H1 (cell line): ENCODE results near the gene KLK8. TPM values are rescaled to one million over a fixed set of nuclear protein-coding genes. Genes with fewer than 3 reads are reported as not detected.
A peak's percentile ranks its signal among the peaks of the same experiment; 100 is the strongest.

Experiments used
- CTCF ChIA-PET: fragments of 300-600 bp; sonication (Branson Sonifier 250); formaldehyde crosslinking; loops from one replicate; lab custom pipeline; 2021; ENCODE audit not compliant: partially characterized antibody; lab: Charles Lee
- POLR2A ChIA-PET: fragments of 300-600 bp; sonication (Branson Sonifier 250); formaldehyde crosslinking; loops from one replicate; lab custom pipeline; 2021; ENCODE audit warnings: inconsistent platforms; ENCODE audit not compliant: partially characterized antibody; lab: Charles Lee
- DNase-seq, 2 experiments: peaks; one replicate each; pipeline versions ENCODE4 v3.0.0 to v3.0.0-alpha.2; 2010 to 2022; ENCODE audit warnings: low spot score in 2 of 2, low read depth in 1 of 2, mixed read lengths in 1 of 2
- FAIRE-seq: peaks from 2 replicates; lab custom pipeline; 2011; peaks lifted over from hg19 to GRCh38; lab: Jason Lieb, UNC
- H2AFZ ChIP-seq: 2 replicates; pipeline ENCODE4 v1.8.1; 2012; ENCODE audit warnings: low read length, inconsistent platforms
- H2AK5ac ChIP-seq: 2 replicates; pipeline ENCODE4 v1.6.1; 2013; ENCODE audit warnings: low read depth, low read length
- H2BK120ac ChIP-seq: replicated peaks from 2 replicates; pipeline ENCODE3; 2013; ENCODE audit warnings: low read depth, low read length, inconsistent platforms
- H2BK12ac ChIP-seq: 2 replicates; pipeline ENCODE4 v1.6.1; 2013; ENCODE audit warnings: low read depth, low read length
- H2BK15ac ChIP-seq: 2 replicates; pipeline ENCODE4 v1.6.1; 2013; ENCODE audit warnings: low read length
- H2BK20ac ChIP-seq: 2 replicates; pipeline ENCODE4 v1.6.1; 2013; ENCODE audit warnings: low read length
- H2BK5ac ChIP-seq: 2 replicates; pipeline ENCODE4 v1.6.1; 2013; ENCODE audit warnings: low read depth, low read length
- H3K14ac ChIP-seq: 2 replicates; pipeline ENCODE4 v1.6.1; 2013; ENCODE audit warnings: inconsistent platforms; ENCODE audit not compliant: insufficient read length
- H3K18ac ChIP-seq: 2 replicates; pipeline ENCODE4 v1.6.1; 2013; ENCODE audit warnings: low read length; ENCODE audit errors: extremely low read depth
- H3K23ac ChIP-seq: 2 replicates; pipeline ENCODE4 v1.6.1; 2013; ENCODE audit warnings: inconsistent platforms; ENCODE audit not compliant: insufficient read length
- H3K23me2 ChIP-seq: 2 replicates; pipeline ENCODE4 v1.6.1; 2013; ENCODE audit warnings: low read depth, low read length
- H3K27ac ChIP-seq: 2 replicates; pipeline ENCODE4 v1.6.1; 2011; ENCODE audit warnings: low read depth, low read length, inconsistent platforms
- H3K27me3 ChIP-seq, 4 experiments: replicated peaks in 1 of 4; 1 replicate in 1 of 4; 2 replicates in 3 of 4; pipeline versions ENCODE4 v1.6.1 to v1.8.1; 2011 to 2013; ENCODE audit warnings: low read length in 3 of 4, mild to moderate bottlenecking in 3 of 4, inconsistent platforms in 2 of 4, mixed read lengths in 2 of 4, moderate library complexity in 1 of 4; ENCODE audit not compliant: control insufficient read depth in 3 of 4, insufficient read depth in 3 of 4; ENCODE audit errors: extremely low read depth in 1 of 4
- H3K36me3 ChIP-seq, 4 experiments: 2 replicates each; pipeline versions ENCODE4 v1.6.1 to v1.8.1; 2011 to 2013; ENCODE audit warnings: mild to moderate bottlenecking in 4 of 4, low read length in 3 of 4, moderate library complexity in 2 of 4, control low read depth in 1 of 4, inconsistent platforms in 1 of 4; ENCODE audit not compliant: insufficient read depth in 4 of 4, control insufficient read depth in 2 of 4
- H3K4ac ChIP-seq: replicated peaks from 2 replicates; pipeline ENCODE3; 2013; ENCODE audit warnings: low read length, low read depth, mixed read lengths, inconsistent platforms; ENCODE audit not compliant: insufficient read length
- H3K4me1 ChIP-seq, 4 experiments: replicated peaks in 1 of 4; 1 replicate in 1 of 4; 2 replicates in 3 of 4; pipeline versions ENCODE4 v1.6.1 to v1.8.1; 2011 to 2013; ENCODE audit warnings: low read length in 3 of 4, inconsistent platforms in 2 of 4, mixed read lengths in 1 of 4; ENCODE audit not compliant: insufficient read depth in 4 of 4, control insufficient read depth in 3 of 4
- H3K4me2 ChIP-seq, 2 experiments: 2 replicates each; pipeline versions ENCODE4 v1.6.1 to v1.8.1; 2011 to 2013; ENCODE audit warnings: low read depth in 2 of 2, low read length in 2 of 2, control low read depth in 1 of 2, inconsistent platforms in 1 of 2, mild to moderate bottlenecking in 1 of 2; ENCODE audit not compliant: insufficient read depth in 1 of 2
- H3K4me3 ChIP-seq, 4 experiments: fragments of 200-600, 300-600 bp in 1 of 4; sonication (generic), shearing (Covaris generic), sonication (Bioruptor Twin) in 1 of 4; 2 replicates each; pipeline versions ENCODE4 v1.5.1 to v1.8.1; 2011 to 2016; ENCODE audit warnings: low read length in 4 of 4, low read depth in 3 of 4, control low read depth in 2 of 4, inconsistent platforms in 2 of 4, mild to moderate bottlenecking in 2 of 4, mixed read lengths in 1 of 4, moderate library complexity in 1 of 4; ENCODE audit not compliant: insufficient read depth in 2 of 4; ENCODE audit errors: extremely low read depth in 1 of 4
- H3K56ac ChIP-seq: replicated peaks from 2 replicates; pipeline ENCODE3; 2013; ENCODE audit warnings: low read depth, mild to moderate bottlenecking, mixed read lengths, low read length, inconsistent platforms; ENCODE audit not compliant: insufficient read length
- H3K79me1 ChIP-seq: 2 replicates; pipeline ENCODE4 v1.6.1; 2013; ENCODE audit warnings: low read depth, low read length, control low read depth
- H3K79me2 ChIP-seq, 2 experiments: 2 replicates each; pipeline versions ENCODE4 v1.6.1 to v1.8.1; 2012 to 2013; ENCODE audit warnings: low read length in 2 of 2, mild to moderate bottlenecking in 2 of 2, inconsistent platforms in 1 of 2; ENCODE audit not compliant: insufficient read depth in 2 of 2, control insufficient read depth in 1 of 2
- H3K9ac ChIP-seq, 4 experiments: replicated peaks in 1 of 4; 1 replicate in 1 of 4; 2 replicates in 3 of 4; pipeline versions ENCODE4 v1.6.1 to v1.8.1; 2011 to 2013; ENCODE audit warnings: low read depth in 3 of 4, low read length in 3 of 4, control low read depth in 2 of 4, mild to moderate bottlenecking in 2 of 4, moderate library complexity in 2 of 4, inconsistent platforms in 1 of 4; ENCODE audit errors: extremely low read depth in 1 of 4
- H3K9me3 ChIP-seq, 2 experiments: 2 replicates each; pipeline versions ENCODE4 v1.6.1 to v1.8.1; 2012 to 2013; ENCODE audit warnings: mild to moderate bottlenecking in 2 of 2, moderate library complexity in 2 of 2, control low read depth in 1 of 2, inconsistent platforms in 1 of 2, low read depth in 1 of 2, low read length in 1 of 2, mixed read lengths in 1 of 2; ENCODE audit not compliant: insufficient read depth in 2 of 2
- H4K20me1 ChIP-seq, 2 experiments: replicated peaks in 1 of 2; 2 replicates each; pipeline versions ENCODE3 to v1.8.1; 2011 to 2013; ENCODE audit warnings: inconsistent platforms in 2 of 2, low read length in 2 of 2, mild to moderate bottlenecking in 1 of 2; ENCODE audit not compliant: insufficient read depth in 2 of 2, control insufficient read depth in 1 of 2
- H4K5ac ChIP-seq: 2 replicates; pipeline ENCODE4 v1.6.1; 2013; ENCODE audit warnings: low read length, low read depth, mixed read lengths, inconsistent platforms; ENCODE audit not compliant: insufficient read length
- H4K8ac ChIP-seq: 2 replicates; pipeline ENCODE4 v1.8.0; 2013; ENCODE audit warnings: mild to moderate bottlenecking, moderate library complexity, low read length, inconsistent platforms; ENCODE audit not compliant: insufficient read depth; ENCODE audit errors: extremely low read depth
- H4K91ac ChIP-seq: replicated peaks from 2 replicates; pipeline ENCODE3; 2013; ENCODE audit warnings: low read length, mixed read lengths, inconsistent platforms; ENCODE audit not compliant: insufficient read length
- BCL11A ChIP-seq, 2 experiments: IDR thresholded peaks; one replicate each; pipeline ENCODE4 v1.6.1; 2011; ENCODE audit warnings: low read depth in 2 of 2, low read length in 2 of 2, mild to moderate bottlenecking in 2 of 2
- CEBPB ChIP-seq: IDR thresholded peaks from 2 replicates; pipeline ENCODE4 v1.6.1; 2012; ENCODE audit warnings: low read depth, low read length
- JUND ChIP-seq: IDR thresholded peaks from 2 replicates; pipeline ENCODE4 v1.6.1; 2011; ENCODE audit warnings: mild to moderate bottlenecking, improper control_type of control experiment, low read length
- KDM4A ChIP-seq: IDR thresholded peaks from one replicate; pipeline ENCODE4 v1.7.1; 2012; ENCODE audit warnings: low read depth, mild to moderate bottlenecking, moderate library complexity, low read length, inconsistent platforms; ENCODE audit not compliant: severe bottlenecking
- MAFK ChIP-seq: IDR thresholded peaks from 2 replicates; pipeline ENCODE4 v1.6.1; 2012; ENCODE audit warnings: low read depth, mild to moderate bottlenecking, improper control_type of control experiment, low read length
- SIN3A ChIP-seq, 2 experiments: IDR thresholded peaks in 1 of 2; conservative IDR thresholded peaks in 1 of 2; 2 replicates each; pipeline ENCODE4 v1.6.1; 2011 to 2012; ENCODE audit warnings: low read length in 2 of 2, improper control_type of control experiment in 1 of 2, low read depth in 1 of 2, mild to moderate bottlenecking in 1 of 2
- SP1 ChIP-seq: IDR thresholded peaks from 2 replicates; pipeline ENCODE4 v1.6.1; 2011; ENCODE audit warnings: low read depth, low read length
- SP2 ChIP-seq: IDR thresholded peaks from 2 replicates; pipeline ENCODE4 v1.6.1; 2012; ENCODE audit warnings: mild to moderate bottlenecking, low read length, inconsistent platforms
- USF2 ChIP-seq: IDR thresholded peaks from 2 replicates; pipeline ENCODE4 v1.6.1; 2011; ENCODE audit warnings: low read length, improper control_type of control experiment
- YY1 ChIP-seq: IDR thresholded peaks from 2 replicates; pipeline ENCODE4 v1.6.1; 2011; ENCODE audit warnings: low read depth, mild to moderate bottlenecking, low read length
- ZNF274 ChIP-seq: IDR thresholded peaks from 2 replicates; pipeline ENCODE4 v1.7.0; 2012; ENCODE audit warnings: low read length, borderline replicate concordance; ENCODE audit errors: extremely low read depth
- WGBS, 2 experiments: shearing (Covaris generic) in 1 of 2; methylation state at CpG; one replicate each; pipeline versions ENCODE4 v1.1.6 to v1.1.7; 2013 to 2015; ENCODE audit warnings: low lambda C conversion rate in 2 of 2, mixed read lengths in 2 of 2, inconsistent platforms in 1 of 2, low coverage in 1 of 2, missing lambda C conversion rate in 1 of 2; ENCODE audit not compliant: insufficient replicate concordance in 2 of 2, insufficient coverage in 1 of 2, insufficient read length in 1 of 2; ENCODE audit errors: extremely low coverage in 1 of 2, missing lambda C conversion rate in 1 of 2; 5-methylcytosine and 5-hydroxymethylcytosine counted together
- polyA plus RNA-seq, 7 experiments: library from polyadenylated mRNA; depleted of rRNA in 3 of 7; stranded (reverse) in 5 of 7; unstranded in 2 of 7; fragments of >200 nt in 5 of 7; fragments of 200-250 nt in 2 of 7; gene quantifications; 1 replicate in 5 of 7; 2 replicates in 1 of 7; 4 replicates in 1 of 7; pipeline versions ENCODE4 v1.2.1 to v1.2.3, GENCODE V29; 2011 to 2013; ENCODE audit warnings: missing spikeins in 2 of 7, mixed read lengths in 2 of 7
- total RNA-seq: library from RNA; stranded (reverse); fragmentation: NEBNext Ultra II Directional; extraction: Animal tissue kit (Norgen Biotek cat#: 25700); gene quantifications from 2 replicates; pipeline ENCODE4 v1.2.1, GENCODE V29; 2021

Gene KLK8
- total and polyA plus RNA-seq, 2 of the 8 experiments (the other 6 are each of a cell fraction or from before 2014, with no cell fraction given): 2.9 to 3.6 TPM

GRCh38 chr19:51019544-51019925 lies 18.1 kb upstream of the KLK8 start, which contains the start of gene KLK10:
Gene KLK10 (minus strand): TSS chr19:51019709. CDS start chr19:51019130, 579 bp downstream.
- Histone ChIP-seq H3K4me3 (peak within 1 kb of the TSS; percentile 51 to 73 (median 52)), H2BK5ac (peak within 1 kb of the TSS; percentile 55; the same call in 1 of the 2 replicates), H2BK12ac (peak within 1 kb of the TSS; percentile 72; the same call in 1 of the 2 replicates), H4K91ac (peak within 1 kb of the TSS; percentile 36), H3K79me2 (no peaks in the 10 kb centered on the region), H3K56ac (no peak within 1 kb of the TSS), H3K18ac (peak within 1 kb of the TSS; percentile 38), H3K27ac (no peak within 1 kb of the TSS), H3K4me1 (peaks cover 0 to 7% (median 3%) of the 10 kb centered on the region in 4 experiments; a peak in 5 of 7 replicates), H3K14ac (no peak within 1 kb of the TSS), H2AFZ (peak within 1 kb of the TSS; percentile 41; the same call in 1 of the 2 replicates), H2BK20ac (0 out of 2 replicates have a peak within 1 kb of the TSS, but pooled peaks have one; percentile 93), H4K20me1 (no peaks in the 10 kb centered on the region), H4K8ac (peak within 1 kb of the TSS; percentile 71), H3K23ac (no peak within 1 kb of the TSS), H2AK5ac (no peak within 1 kb of the TSS; the same call in 1 of the 2 replicates), H3K36me3 (no peaks in the 10 kb centered on the region), H3K4ac (peak within 1 kb of the TSS; percentile 32), H3K4me2 (peak within 1 kb of the TSS; percentile 81 to 93), H2BK15ac (peak within 1 kb of the TSS; percentile 97; the same call in 1 of the 2 replicates), H3K23me2 (peaks cover 14% of the 10 kb centered on the region; the same call in 1 of the 2 replicates), H3K27me3 (peaks cover 0 to 30% (median 19%) of the 10 kb centered on the region in 4 experiments; a peak in 5 of 7 replicates), H2BK120ac (no peak within 1 kb of the TSS), H4K5ac (no peak within 1 kb of the TSS), H3K9me3 (no peaks in the 10 kb centered on the region), H3K79me1 (no peaks in the 10 kb centered on the region), H3K9ac (no peak within 1 kb of the TSS; a peak in 1 of 7 replicates)
- TF ChIP-seq BCL11A (IDR thresholded peaks at IDR 0.05; ENCODE audit: low read depth in 2 of 2, low read length in 2 of 2) (no peak), USF2 (no peak), JUND (no peak), MAFK (no peak), CEBPB (no peak), SP1 (no peak), YY1 (no peak), SP2 (no peak), ZNF274 (no peak), SIN3A (conservative IDR thresholded peaks at IDR 0.05 in 1 of 2, IDR thresholded peaks at IDR 0.05 in 1 of 2; ENCODE audit: low read depth in 1 of 2, low read length in 2 of 2) (no peak), KDM4A (no peak)
- DNase-seq (no peak), FAIRE-seq (no peak)
- 18% methylated on average over 6 of the region's 14 CpGs; no CpG with 5 or more reads in 1 of the 2 experiments for WGBS, 2 experiments
- POLR2A ChIA-PET: interaction anchor here (1.2 to 1.5 kb wide), 2 partner anchors 10 to 77 kb away, joined by 3 to 4 read pairs; no protein-coding TSS in a partner anchor
- CTCF ChIA-PET: interaction anchor here (0.6 to 15.0 kb wide), 10 partner anchors 26 to 85 kb away, joined by 3 to 269 read pairs (median 4); no protein-coding TSS in a partner anchor
